Measurements from ENCODE around the gene INTS7. TPM values are rescaled to one million over a fixed set of nuclear protein-coding genes. Genes with fewer than 3 reads are reported as not detected.
"Not testable (repeated sequence)": the region's sequence is repeated elsewhere in the genome, so short reads cannot be mapped to it uniquely, and the experiment has no call there.

The INTS7 gene
- total RNA-seq, 1 donor from 2014 or later, result 9.5 TPM

DNA sequence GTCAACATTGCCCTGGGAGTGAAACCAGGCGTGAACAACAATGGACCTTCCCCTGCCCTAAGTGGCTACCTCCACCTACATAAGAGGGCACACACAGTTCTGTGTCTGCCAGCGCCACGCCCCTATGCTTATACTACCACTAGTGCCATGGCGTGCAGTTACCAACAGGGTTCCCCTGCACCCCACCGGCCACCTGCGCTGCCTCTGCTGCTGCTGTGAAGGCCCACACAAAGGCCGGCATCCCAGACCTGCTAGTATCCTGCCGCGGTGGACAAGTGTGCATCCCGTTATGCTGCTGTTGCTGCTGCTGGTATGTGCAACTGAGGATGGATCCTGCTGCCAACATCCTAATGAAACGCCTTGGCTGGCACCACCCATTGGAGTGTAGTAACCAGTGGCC lies 75.7 kb downstream of the INTS7 start:
- TF ChIP-seq, protein P1, sequence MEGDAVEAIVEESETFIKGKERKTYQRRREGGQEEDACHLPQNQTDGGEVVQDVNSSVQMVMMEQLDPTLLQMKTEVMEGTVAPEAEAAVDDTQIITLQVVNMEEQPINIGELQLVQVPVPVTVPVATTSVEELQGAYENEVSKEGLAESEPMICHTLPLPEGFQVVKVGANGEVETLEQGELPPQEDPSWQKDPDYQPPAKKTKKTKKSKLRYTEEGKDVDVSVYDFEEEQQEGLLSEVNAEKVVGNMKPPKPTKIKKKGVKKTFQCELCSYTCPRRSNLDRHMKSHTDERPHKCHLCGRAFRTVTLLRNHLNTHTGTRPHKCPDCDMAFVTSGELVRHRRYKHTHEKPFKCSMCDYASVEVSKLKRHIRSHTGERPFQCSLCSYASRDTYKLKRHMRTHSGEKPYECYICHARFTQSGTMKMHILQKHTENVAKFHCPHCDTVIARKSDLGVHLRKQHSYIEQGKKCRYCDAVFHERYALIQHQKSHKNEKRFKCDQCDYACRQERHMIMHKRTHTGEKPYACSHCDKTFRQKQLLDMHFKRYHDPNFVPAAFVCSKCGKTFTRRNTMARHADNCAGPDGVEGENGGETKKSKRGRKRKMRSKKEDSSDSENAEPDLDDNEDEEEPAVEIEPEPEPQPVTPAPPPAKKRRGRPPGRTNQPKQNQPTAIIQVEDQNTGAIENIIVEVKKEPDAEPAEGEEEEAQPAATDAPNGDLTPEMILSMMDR (IDR thresholded peaks at IDR 0.05; ENCODE audit: borderline replicate concordance), result no peak
- DNase-seq, result no peak
- H3K9me3 ChIP-seq (replicated peaks), result no peaks in the 10 kb centered on the region
- no peak overlapping the region for H3K4me3 ChIP-seq
- peaks cover 24% of the 10 kb centered on the region for H3K36me3 ChIP-seq
- no peaks in the 10 kb centered on the region for H3K27me3 ChIP-seq (ENCODE audit: low read depth)
- H3K4me1 ChIP-seq, result no peaks in the 10 kb centered on the region
- no peak overlapping the region for H3K27ac ChIP-seq (replicated peaks)
- intact Hi-C loops (cut with micrococcal nuclease), result no loop called here

DNA sequence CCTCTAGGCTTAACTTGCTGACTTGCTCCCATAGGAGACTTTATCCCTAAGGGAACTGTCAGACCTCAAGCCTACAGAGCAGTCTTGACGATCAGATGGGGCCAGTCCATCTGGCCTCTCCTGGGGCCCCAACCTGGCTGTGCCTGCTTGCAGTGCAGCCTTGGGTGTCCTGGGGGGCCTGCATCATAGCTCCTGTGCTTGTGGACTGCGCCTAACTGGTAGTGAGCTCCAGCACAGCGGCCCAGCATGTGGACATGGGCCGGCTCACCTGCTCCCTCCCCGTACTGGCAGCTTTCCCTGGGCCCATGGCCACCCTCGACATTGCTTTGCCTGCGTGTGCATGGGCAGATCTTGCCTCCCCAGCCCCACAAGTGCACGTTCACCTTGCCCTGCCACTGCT lies 76.1 kb downstream of the INTS7 start:
- intact Hi-C loops (cut with micrococcal nuclease), result no loop called here
- H3K4me3 ChIP-seq, result no peak overlapping the region

GRCh38 chr1:211954028-211954427 lies 81.3 kb downstream of the INTS7 start:
- H3K9me3 ChIP-seq (replicated peaks); H3K27me3 ChIP-seq (ENCODE audit: low read depth); H3K4me1 ChIP-seq; intact Hi-C loops (cut with micrococcal nuclease); H3K4me3 ChIP-seq; DNase-seq; H3K27ac ChIP-seq (replicated peaks): not testable (repeated sequence)
- H3K36me3 ChIP-seq, result peaks cover 19% of the 10 kb centered on the region

More for the DNA sequence above, 76.1 kb downstream of the INTS7 start:
- H3K4me1 ChIP-seq, result no peaks in the 10 kb centered on the region
- no peak overlapping the region for H3K27ac ChIP-seq (replicated peaks)
- TF ChIP-seq, protein P1 (IDR thresholded peaks at IDR 0.05; ENCODE audit: borderline replicate concordance), result no peak
- H3K27me3 ChIP-seq (ENCODE audit: low read depth), result no peaks in the 10 kb centered on the region
- H3K36me3 ChIP-seq, result peaks cover 20% of the 10 kb centered on the region
- H3K9me3 ChIP-seq (replicated peaks), result no peaks in the 10 kb centered on the region
- DNase-seq, result no peak

- H3K9me3 ChIP-seq (replicated peaks); intact Hi-C loops (cut with micrococcal nuclease); H3K4me3 ChIP-seq; H3K27ac ChIP-seq (replicated peaks); DNase-seq; H3K27me3 ChIP-seq (ENCODE audit: low read depth); H3K4me1 ChIP-seq: not testable (repeated sequence)
- peaks cover 19% of the 10 kb centered on the region for H3K36me3 ChIP-seq
Measured at GRCh38 chr1:211953543-211953942, 81.8 kb downstream of the INTS7 start.

- TF ChIP-seq, protein P1 (IDR thresholded peaks at IDR 0.05; ENCODE audit: borderline replicate concordance), result no peak
- Histone ChIP-seq H3K36me3 (peaks cover 25% of the 10 kb centered on the region), H3K9me3 (replicated peaks) (no peaks in the 10 kb centered on the region), H3K27ac (replicated peaks) (no peak overlapping the region), H3K4me1 (no peaks in the 10 kb centered on the region), H3K4me3 (no peak overlapping the region), H3K27me3 (ENCODE audit: low read depth) (no peaks in the 10 kb centered on the region)
- intact Hi-C loops (cut with micrococcal nuclease), result no loop called here
- no peak for DNase-seq
Measured at GRCh38 chr1:211952299-211952698, 83.1 kb downstream of the INTS7 start.

DNA sequence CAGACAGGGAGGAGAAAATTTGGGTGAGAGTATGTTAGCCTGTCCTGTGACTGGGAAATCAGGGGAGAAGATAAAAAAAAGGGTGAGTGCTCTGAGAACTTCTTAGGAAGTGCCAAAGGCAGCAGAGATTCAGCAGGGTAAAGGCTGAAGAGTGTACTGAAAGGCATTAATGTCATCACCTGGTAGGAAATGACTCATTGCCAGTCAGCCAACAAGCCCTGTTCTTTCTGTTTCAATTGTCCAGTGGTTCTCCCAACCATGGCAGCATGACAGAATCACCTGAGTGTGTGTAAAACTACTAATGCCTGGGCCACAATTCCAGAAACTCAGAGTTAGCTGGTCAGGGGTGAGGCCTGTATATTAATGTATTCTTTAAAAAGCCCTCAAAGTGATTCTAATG lies 83.5 kb downstream of the INTS7 start:
- H3K36me3 ChIP-seq, result peaks cover 21% of the 10 kb centered on the region
- intact Hi-C loops (cut with micrococcal nuclease), result no loop called here
- H3K27me3 ChIP-seq (ENCODE audit: low read depth), result no peaks in the 10 kb centered on the region
- TF ChIP-seq, protein P1 (IDR thresholded peaks at IDR 0.05; ENCODE audit: borderline replicate concordance), result no peak
- H3K4me1 ChIP-seq, result no peaks in the 10 kb centered on the region
- no peak overlapping the region for H3K4me3 ChIP-seq
- no peak overlapping the region for H3K27ac ChIP-seq (replicated peaks)
- H3K9me3 ChIP-seq (replicated peaks), result no peaks in the 10 kb centered on the region
- no peak for DNase-seq

- Histone ChIP-seq H3K4me1 (no peaks in the 10 kb centered on the region), H3K4me3 (no peak overlapping the region), H3K36me3 (peaks cover 19% of the 10 kb centered on the region), H3K9me3 (replicated peaks) (no peaks in the 10 kb centered on the region), H3K27ac (replicated peaks) (no peak overlapping the region), H3K27me3 (ENCODE audit: low read depth) (no peaks in the 10 kb centered on the region)
- TF ChIP-seq, protein P1 (IDR thresholded peaks at IDR 0.05; ENCODE audit: borderline replicate concordance), result no peak
- DNase-seq, result no peak
- intact Hi-C loops (cut with micrococcal nuclease), result no loop called here
Measured at GRCh38 chr1:211948377-211948776, 87.0 kb downstream of the INTS7 start.

Data from left ventricle myocardium inferior (tissue), 1 donor.